Lung (tissue), 12 donors: ENCODE results near the gene NTHL1. TPM values are rescaled to one million over a fixed set of nuclear protein-coding genes. Genes with fewer than 3 reads are reported as not detected.

Experiments used
- ATAC-seq: fragments of 200-7000 bp; cut with Tn5 transposase; one replicate; pipeline ENCODE4 v1.9.1; 2020; ENCODE audit warnings: moderate number of reproducible peaks; ENCODE audit not compliant: insufficient read depth, low FRiP score
- DNase-seq, 3 donors: peaks; one replicate each; pipeline ENCODE4 v3.0.0-alpha.2; 2013 to 2017
- H3K27ac ChIP-seq, 2 donors: one replicate each; pipeline ENCODE4 v1.5.1; 2013; ENCODE audit warnings: mild to moderate bottlenecking in 2 of 2, moderate library complexity in 2 of 2, control low read depth in 1 of 2, inconsistent platforms in 1 of 2, low read depth in 1 of 2, low read length in 1 of 2
- H3K27me3 ChIP-seq, 3 donors: one replicate each; pipeline ENCODE4 v1.5.1; 2013; ENCODE audit warnings: low read length in 2 of 3; ENCODE audit not compliant: control insufficient read depth in 3 of 3, insufficient read depth in 3 of 3
- H3K36me3 ChIP-seq, 4 donors: one replicate each; pipeline ENCODE4 v1.5.1; 2013; ENCODE audit warnings: low read length in 4 of 4, mild to moderate bottlenecking in 1 of 4, moderate library complexity in 1 of 4; ENCODE audit not compliant: control insufficient read depth in 4 of 4, insufficient read depth in 4 of 4
- H3K4me1 ChIP-seq, 5 donors: one replicate each; pipeline ENCODE4 v1.5.1; 2013; ENCODE audit warnings: low read length in 5 of 5, mild to moderate bottlenecking in 2 of 5, moderate library complexity in 1 of 5; ENCODE audit not compliant: control insufficient read depth in 5 of 5, insufficient read depth in 5 of 5
- H3K4me3 ChIP-seq: one replicate; pipeline ENCODE4 v1.5.1; 2013; ENCODE audit warnings: mild to moderate bottlenecking, control low read depth, moderate library complexity
- H3K9ac ChIP-seq, 2 donors: one replicate each; pipeline ENCODE4 v1.5.1; 2013; ENCODE audit warnings: low read length in 2 of 2, control low read depth in 1 of 2; ENCODE audit not compliant: insufficient read depth in 1 of 2
- H3K9me3 ChIP-seq, 4 donors: one replicate each; pipeline ENCODE4 v1.5.1; 2013; ENCODE audit warnings: low read length in 3 of 4, mild to moderate bottlenecking in 1 of 4, moderate library complexity in 1 of 4; ENCODE audit not compliant: control insufficient read depth in 4 of 4, insufficient read depth in 3 of 4
- WGBS, 2 donors: extraction: QIAGEN DNeasy Blood & Tissue Kit; methylation state at CpG; one replicate each; pipeline ENCODE4 v1.1.7; 2013; 5-methylcytosine and 5-hydroxymethylcytosine counted together
- polyA plus RNA-seq, 2 donors: library from polyadenylated mRNA; stranded (reverse); fragments of 200-250 nt; gene quantifications; one replicate each; pipeline ENCODE4 v1.2.1, GENCODE V29; 2013
- total RNA-seq, 2 donors: library from RNA; depleted of rRNA in 1 of 2; stranded (reverse); fragments of >200 nt in 1 of 2; gene quantifications; one replicate each; pipeline ENCODE4 v1.2.1, GENCODE V29; 2014 to 2021
- TF ChIP-seq, protein P1 (sequence below): IDR thresholded peaks from 2 replicates; pipeline ENCODE4 v1.5.1; 2012; ENCODE audit warnings: mild to moderate bottlenecking; ENCODE audit errors: control extremely low read depth, extremely low read depth
- donor health status: control.
- donor health status: control.
- donor health status: Bipolar disorder and iron deficiency.
- donor health status: healthy.
- donor health status: DM: yes; HTN: yes; CAD: no.

The NTHL1 gene
- total and polyA plus RNA-seq, 4 donors = 19.3 to 43.5 (median 29.1) TPM

- peaks cover 3 to 93% (median 63%) of the 10 kb centered on the region in 5 donors for H3K4me1 ChIP-seq
- H3K9me3 ChIP-seq = no peaks in the 10 kb centered on the region
- no peaks in the 10 kb centered on the region for H3K27me3 ChIP-seq
- H3K9ac ChIP-seq = peak overlapping the region in 1 of 2 donors; percentile 68
- 70 to 78% methylated on average over 29 of the region's 29 CpGs for WGBS, 2 donors
- H3K4me3 ChIP-seq = no peak overlapping the region
- peaks cover 0 to 23% (median 12%) of the 10 kb centered on the region in 4 donors for H3K36me3 ChIP-seq
- TF ChIP-seq, protein P1, sequence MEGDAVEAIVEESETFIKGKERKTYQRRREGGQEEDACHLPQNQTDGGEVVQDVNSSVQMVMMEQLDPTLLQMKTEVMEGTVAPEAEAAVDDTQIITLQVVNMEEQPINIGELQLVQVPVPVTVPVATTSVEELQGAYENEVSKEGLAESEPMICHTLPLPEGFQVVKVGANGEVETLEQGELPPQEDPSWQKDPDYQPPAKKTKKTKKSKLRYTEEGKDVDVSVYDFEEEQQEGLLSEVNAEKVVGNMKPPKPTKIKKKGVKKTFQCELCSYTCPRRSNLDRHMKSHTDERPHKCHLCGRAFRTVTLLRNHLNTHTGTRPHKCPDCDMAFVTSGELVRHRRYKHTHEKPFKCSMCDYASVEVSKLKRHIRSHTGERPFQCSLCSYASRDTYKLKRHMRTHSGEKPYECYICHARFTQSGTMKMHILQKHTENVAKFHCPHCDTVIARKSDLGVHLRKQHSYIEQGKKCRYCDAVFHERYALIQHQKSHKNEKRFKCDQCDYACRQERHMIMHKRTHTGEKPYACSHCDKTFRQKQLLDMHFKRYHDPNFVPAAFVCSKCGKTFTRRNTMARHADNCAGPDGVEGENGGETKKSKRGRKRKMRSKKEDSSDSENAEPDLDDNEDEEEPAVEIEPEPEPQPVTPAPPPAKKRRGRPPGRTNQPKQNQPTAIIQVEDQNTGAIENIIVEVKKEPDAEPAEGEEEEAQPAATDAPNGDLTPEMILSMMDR = no peak
- no peak for DNase-seq
- ATAC-seq = no peak
- peak overlapping the region; percentile 70 to 91 for H3K27ac ChIP-seq
Measured at GRCh38 chr16:2037647-2038381, 9.8 kb downstream of the NTHL1 start.

DNA sequence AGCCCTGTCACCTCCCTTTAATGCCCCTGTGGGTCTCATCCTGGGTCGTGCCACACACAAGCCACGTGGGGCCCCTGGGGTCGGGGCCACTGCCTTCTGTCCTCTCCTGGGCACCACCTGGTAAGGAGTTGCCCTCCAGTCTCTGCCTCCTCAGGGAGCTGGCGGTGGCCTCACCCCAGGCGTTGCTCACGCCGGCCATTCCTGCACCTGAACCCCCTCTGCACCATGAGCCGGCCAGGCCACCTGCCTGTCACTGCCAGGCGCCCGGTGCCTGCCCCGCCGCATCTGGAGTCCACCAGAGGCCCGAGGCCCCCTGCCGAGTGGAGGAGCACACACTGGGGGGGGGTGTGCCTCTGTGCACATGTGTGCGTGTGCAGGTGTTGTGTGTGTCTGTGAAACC lies 10.5 kb downstream of the NTHL1 start:
- WGBS, 2 donors = 81% methylated on average over 15 of the region's 15 CpGs

DNA sequence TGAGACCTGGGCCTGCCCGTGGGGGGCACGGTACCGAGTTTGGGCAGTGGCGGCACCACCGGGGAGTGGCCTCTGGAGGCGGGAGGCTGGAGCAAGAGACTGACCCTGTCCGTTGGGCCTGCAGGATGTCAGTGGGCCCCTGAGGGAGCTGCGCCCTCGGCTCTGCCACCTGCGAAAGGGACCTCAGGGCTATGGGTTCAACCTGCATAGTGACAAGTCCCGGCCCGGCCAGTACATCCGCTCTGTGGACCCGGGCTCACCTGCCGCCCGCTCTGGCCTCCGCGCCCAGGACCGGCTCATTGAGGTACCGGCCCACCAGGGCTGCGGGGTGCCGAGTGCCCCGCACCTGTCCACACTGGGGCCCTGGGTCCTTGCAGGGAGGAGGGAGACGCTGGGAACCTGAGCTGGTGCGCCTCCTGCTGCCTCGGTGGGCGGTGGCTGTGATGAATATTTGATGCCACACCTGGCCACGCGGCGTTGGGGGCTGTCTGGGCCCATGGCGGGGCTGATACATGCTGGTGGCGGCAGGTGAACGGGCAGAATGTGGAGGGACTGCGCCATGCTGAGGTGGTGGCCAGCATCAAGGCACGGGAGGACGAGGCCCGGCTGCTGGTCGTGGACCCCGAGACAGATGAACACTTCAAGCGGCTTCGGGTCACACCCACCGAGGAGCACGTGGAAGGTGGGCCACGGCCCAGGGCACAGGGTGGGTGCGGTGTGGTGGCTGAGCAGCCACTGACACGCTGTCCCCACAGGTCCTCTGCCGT lies 11.3 kb downstream of the NTHL1 start:
- Histone ChIP-seq H3K9me3 (no peaks in the 10 kb centered on the region), H3K4me1 (peaks cover 0 to 89% (median 62%) of the 10 kb centered on the region in 5 donors), H3K4me3 (peak overlapping the region; percentile 55), H3K9ac (no peak overlapping the region), H3K27ac (peak overlapping the region; percentile 71 to 91), H3K36me3 (peaks cover 0 to 23% (median 12%) of the 10 kb centered on the region in 4 donors), H3K27me3 (no peaks in the 10 kb centered on the region)
- DNase-seq (no peak), ATAC-seq (no peak)
- TF ChIP-seq, protein P1 = no peak
- WGBS, 2 donors = 73 to 79% methylated on average over 40 to 47 of the region's 47 CpGs

More for the DNA sequence above, 10.5 kb downstream of the NTHL1 start:
- Histone ChIP-seq H3K27ac (peak overlapping the region in 1 of 2 donors; percentile 91), H3K4me3 (peak overlapping the region; percentile 0), H3K4me1 (peaks cover 0 to 96% (median 65%) of the 10 kb centered on the region in 5 donors), H3K9ac (peak overlapping the region in 1 of 2 donors; percentile 17), H3K36me3 (peaks cover 0 to 23% (median 12%) of the 10 kb centered on the region in 4 donors), H3K9me3 (no peaks in the 10 kb centered on the region), H3K27me3 (no peaks in the 10 kb centered on the region)
- TF ChIP-seq, protein P1 = no peak
- ATAC-seq (no peak), DNase-seq (no peak)
